SK-N-MC (cell line): ENCODE measurements around the gene STXBP5L.
"Not testable (repeated sequence)": the region's sequence is repeated elsewhere in the genome, so short reads cannot be mapped to it uniquely, and the experiment has no call there.

Experiments
- DNase-seq: peaks from one replicate; pipeline ENCODE4 v3.0.0-alpha.2; 2011; ENCODE audit warnings: low read depth, low spot score
- H3K27ac ChIP-seq: fragments of 200-600 bp; sonication (generic); 2 replicates; pipeline ENCODE4 v1.5.1; 2016; ENCODE audit warnings: mixed run types
- H3K36me3 ChIP-seq: fragments of 200-600 bp; sonication (generic); 2 replicates; pipeline ENCODE4 v1.6.1; 2017; ENCODE audit warnings: antibody characterized with exemption, low read length, mixed read lengths; ENCODE audit not compliant: insufficient read depth
- H3K4me3 ChIP-seq: fragments of 200-600 bp; sonication (generic); 2 replicates; pipeline ENCODE4 v1.5.1; 2016
- H3K9ac ChIP-seq: fragments of 200-600 bp; sonication (generic); 2 replicates; pipeline ENCODE4 v1.8.0; 2017; ENCODE audit warnings: mixed run types, mixed read lengths; ENCODE audit not compliant: insufficient read length
- H3K9me3 ChIP-seq: fragments of 200-600 bp; sonication (generic); 2 replicates; pipeline ENCODE4 v1.6.1; 2017; ENCODE audit warnings: low read depth, mild to moderate bottlenecking, antibody characterized with exemption, low read length, moderate library complexity, mixed read lengths
- EZH2 ChIP-seq: fragments of 200-600 bp; sonication (generic); IDR thresholded peaks from one replicate; pipeline ENCODE4 v1.6.1; 2017; ENCODE audit warnings: antibody characterized with exemption
- FOXP2 ChIP-seq: optimal IDR thresholded peaks from 2 replicates; pipeline ENCODE3; 2011; ENCODE audit warnings: mild to moderate bottlenecking, moderate library complexity; ENCODE audit not compliant: insufficient read depth; ENCODE audit errors: extremely low read length, control extremely low read depth
- POLR2AphosphoS5 ChIP-seq: IDR thresholded peaks from 2 replicates; pipeline ENCODE4 v1.6.1; 2012; ENCODE audit warnings: mild to moderate bottlenecking, low read depth, low read length, borderline replicate concordance

The STXBP5L gene

GRCh38 chr3:121443456-121443855, 535.5 kb downstream of the STXBP5L start:
- Histone ChIP-seq H3K4me3 (no peak overlapping the region), H3K36me3 (peaks cover 33% of the 10 kb centered on the region), H3K27ac (no peak overlapping the region), H3K9me3 (no peaks in the 10 kb centered on the region), H3K9ac (no peak overlapping the region)
- no peak for TF ChIP-seq FOXP2
- no peak for DNase-seq

- not testable (repeated sequence) for H3K4me3 ChIP-seq
- H3K36me3 ChIP-seq: peaks cover 16% of the 10 kb centered on the region
Observed at GRCh38 chr3:121451752-121452151, 543.7 kb downstream of the STXBP5L start.

DNA sequence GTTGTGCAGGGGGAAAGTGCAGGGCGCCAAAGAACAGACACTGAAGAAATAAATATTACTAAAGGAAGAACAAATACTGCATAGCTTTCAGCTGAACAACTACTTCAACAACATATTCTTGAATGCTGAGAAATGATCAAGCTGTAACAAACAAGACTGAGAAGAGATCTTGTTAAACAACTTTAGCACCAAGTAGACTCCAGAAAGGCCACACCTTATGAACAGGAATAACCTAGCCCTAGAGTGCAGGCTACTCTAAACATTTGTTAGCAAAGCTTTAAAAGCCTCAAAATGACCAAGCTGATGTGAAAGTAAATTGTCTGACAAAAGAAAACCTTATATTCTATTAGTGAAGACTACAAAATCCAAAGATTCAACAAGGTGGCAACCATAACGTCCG, 554.6 kb downstream of the STXBP5L start:
- no peak for TF ChIP-seq FOXP2
- Histone ChIP-seq H3K36me3 (peaks cover 59% of the 10 kb centered on the region), H3K4me3 (no peak overlapping the region), H3K9me3 (no peaks in the 10 kb centered on the region), H3K27ac (no peak overlapping the region), H3K9ac (no peak overlapping the region)
- no peak for DNase-seq

More at GRCh38 chr3:121451752-121452151, 543.7 kb downstream of the STXBP5L start:
- DNase-seq, H3K9me3 ChIP-seq, H3K9ac ChIP-seq, H3K27ac ChIP-seq: not testable (repeated sequence)

GRCh38 chr3:121463745-121464144, 555.7 kb downstream of the STXBP5L start:
- Histone ChIP-seq H3K9me3 (no peaks in the 10 kb centered on the region), H3K36me3 (peaks cover 55% of the 10 kb centered on the region), H3K9ac (no peak overlapping the region), H3K27ac (peak overlapping the region; percentile 43; the same call in 1 of the 2 replicates), H3K4me3 (no peak overlapping the region)
- TF ChIP-seq POLR2AphosphoS5 (no peak), FOXP2 (no peak), EZH2 (no peak)
- DNase-seq: no peak

GRCh38 chr3:121467085-121467484, 559.1 kb downstream of the STXBP5L start:
- TF ChIP-seq FOXP2 (no peak), POLR2AphosphoS5 (no peak), EZH2 (no peak)
- no peak for DNase-seq
- H3K4me3 ChIP-seq: no peak overlapping the region
- peaks cover 46% of the 10 kb centered on the region for H3K36me3 ChIP-seq
- no peaks in the 10 kb centered on the region for H3K9me3 ChIP-seq
- H3K9ac ChIP-seq: no peak overlapping the region
- no peak overlapping the region for H3K27ac ChIP-seq

- Histone ChIP-seq H3K27ac (no peak overlapping the region), H3K4me3 (no peak overlapping the region), H3K9ac (no peak overlapping the region), H3K9me3 (no peaks in the 10 kb centered on the region), H3K36me3 (peaks cover 59% of the 10 kb centered on the region)
- no peak for DNase-seq
- no peak for TF ChIP-seq POLR2AphosphoS5
- TF ChIP-seq EZH2: no peak
- TF ChIP-seq FOXP2: no peak
Observed at GRCh38 chr3:121473001-121473400, 565.0 kb downstream of the STXBP5L start.
